Calu3 (cell line): ENCODE data around the gene KDM8. TPM values are rescaled to one million over a fixed set of nuclear protein-coding genes. Genes with fewer than 3 reads are reported as not detected.

ENCODE experiments used
- BruUV-seq: library from RNA; stranded (reverse); fragments of 400-500 nt; replicated peaks from 2 replicates; lab custom pipeline; 2021; lab: Mats Ljungman, UMichigan
- CTCF ChIA-PET: fragments of 300-600 bp; sonication (Branson Sonifier 250); formaldehyde crosslinking; loops from one replicate; lab custom pipeline; 2022; ENCODE audit warnings: antibody characterized with exemption; lab: Charles Lee
- DNase-seq: peaks from one replicate; pipeline ENCODE4 v3.0.0; 2022
- H3K27ac Mint-ChIP-seq: one replicate; pipeline ENCODE4 v1.8.0; 2022; ENCODE audit warnings: mixed read lengths; ENCODE audit not compliant: unreplicated experiment
- H3K27me3 Mint-ChIP-seq: one replicate; pipeline ENCODE4 v1.8.0; 2022; ENCODE audit warnings: mixed read lengths; ENCODE audit not compliant: unreplicated experiment
- H3K36me3 Mint-ChIP-seq: one replicate; pipeline ENCODE4 v1.8.0; 2022; ENCODE audit warnings: mild to moderate bottlenecking, moderate library complexity, mixed read lengths; ENCODE audit not compliant: insufficient read depth, unreplicated experiment
- H3K4me1 Mint-ChIP-seq: one replicate; pipeline ENCODE4 v1.8.0; 2022; ENCODE audit warnings: mild to moderate bottlenecking, low read depth, mixed read lengths; ENCODE audit not compliant: unreplicated experiment
- H3K4me3 Mint-ChIP-seq: one replicate; pipeline ENCODE4 v1.8.0; 2022; ENCODE audit warnings: mild to moderate bottlenecking, low read depth, moderate library complexity, mixed read lengths; ENCODE audit not compliant: unreplicated experiment
- H3K9me3 Mint-ChIP-seq: one replicate; pipeline ENCODE4 v1.8.0; 2022; ENCODE audit warnings: low read depth, mixed read lengths; ENCODE audit not compliant: unreplicated experiment
- intact Hi-C: fragments of 100-400 bp; cut with micrococcal nuclease; formaldehyde crosslinking; loops from one replicate; pipeline ENCODE4 v1.10.0; 2022; ENCODE audit not compliant: unreplicated experiment
- total RNA-seq: library from RNA; stranded (reverse); gene quantifications from 2 replicates; pipeline ENCODE4 v1.2.3, GENCODE V29; 2022
- TF ChIP-seq, protein P1 (sequence below): fragments of 200-600 bp; IDR thresholded peaks from one replicate; pipeline ENCODE4 v1.8.0; 2022; ENCODE audit warnings: antibody characterized with exemption; ENCODE audit not compliant: unreplicated experiment

KDM8 gene
- total RNA-seq, 1 experiment from 2014 or later, result 8.4 TPM

DNA sequence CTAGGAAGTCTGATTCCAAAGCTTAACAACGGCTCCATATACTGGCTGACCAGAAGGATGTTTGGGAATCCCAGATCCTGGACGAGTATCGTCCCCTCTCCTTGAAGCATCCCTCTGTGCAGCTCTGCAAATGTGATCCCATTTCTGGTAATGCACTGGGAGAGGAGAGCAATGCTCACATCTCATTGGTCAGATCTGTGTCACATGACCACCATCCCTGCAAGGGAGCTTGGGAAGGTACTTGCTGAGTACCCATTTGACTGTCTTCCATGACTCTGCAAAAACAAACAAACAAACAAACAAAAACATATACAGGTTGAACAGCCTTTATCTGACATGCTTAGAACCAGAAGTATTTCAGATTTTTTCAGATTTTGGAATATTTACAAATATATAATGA lies 41.9 kb upstream of the KDM8 start:
- no peak overlapping the region for H3K4me3 Mint-ChIP-seq
- TF ChIP-seq, protein P1, sequence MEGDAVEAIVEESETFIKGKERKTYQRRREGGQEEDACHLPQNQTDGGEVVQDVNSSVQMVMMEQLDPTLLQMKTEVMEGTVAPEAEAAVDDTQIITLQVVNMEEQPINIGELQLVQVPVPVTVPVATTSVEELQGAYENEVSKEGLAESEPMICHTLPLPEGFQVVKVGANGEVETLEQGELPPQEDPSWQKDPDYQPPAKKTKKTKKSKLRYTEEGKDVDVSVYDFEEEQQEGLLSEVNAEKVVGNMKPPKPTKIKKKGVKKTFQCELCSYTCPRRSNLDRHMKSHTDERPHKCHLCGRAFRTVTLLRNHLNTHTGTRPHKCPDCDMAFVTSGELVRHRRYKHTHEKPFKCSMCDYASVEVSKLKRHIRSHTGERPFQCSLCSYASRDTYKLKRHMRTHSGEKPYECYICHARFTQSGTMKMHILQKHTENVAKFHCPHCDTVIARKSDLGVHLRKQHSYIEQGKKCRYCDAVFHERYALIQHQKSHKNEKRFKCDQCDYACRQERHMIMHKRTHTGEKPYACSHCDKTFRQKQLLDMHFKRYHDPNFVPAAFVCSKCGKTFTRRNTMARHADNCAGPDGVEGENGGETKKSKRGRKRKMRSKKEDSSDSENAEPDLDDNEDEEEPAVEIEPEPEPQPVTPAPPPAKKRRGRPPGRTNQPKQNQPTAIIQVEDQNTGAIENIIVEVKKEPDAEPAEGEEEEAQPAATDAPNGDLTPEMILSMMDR, result no peak
- H3K4me1 Mint-ChIP-seq, result no peaks in the 10 kb centered on the region
- BruUV-seq, result no TSS peak
- H3K9me3 Mint-ChIP-seq, result peaks cover 3% of the 10 kb centered on the region
- no peak overlapping the region for H3K27ac Mint-ChIP-seq
- no peaks in the 10 kb centered on the region for H3K36me3 Mint-ChIP-seq
- peaks cover 53% of the 10 kb centered on the region for H3K27me3 Mint-ChIP-seq
- CTCF ChIA-PET, result interaction anchor here (1.2 kb wide), 1 partner anchor 10 kb away, joined by 3 read pairs; no protein-coding TSS in a partner anchor
- intact Hi-C loops, result no loop called here
- no peak for DNase-seq

GRCh38 chr16:27164352-27164751 lies 39.0 kb upstream of the KDM8 start:
- CTCF ChIA-PET, result no interaction called here
- BruUV-seq, result no TSS peak

GRCh38 chr16:27165576-27165975 lies 37.8 kb upstream of the KDM8 start:
- DNase-seq, result no peak
- BruUV-seq, result no TSS peak
- intact Hi-C loops, result no loop called here
- peaks cover 7% of the 10 kb centered on the region for H3K4me1 Mint-ChIP-seq
- CTCF ChIA-PET, result interaction anchor here (0.7 kb wide), 1 partner anchor 1433 kb away, joined by 3 read pairs; no protein-coding TSS in a partner anchor
- H3K36me3 Mint-ChIP-seq, result no peaks in the 10 kb centered on the region
- H3K4me3 Mint-ChIP-seq, result no peak overlapping the region
- H3K27ac Mint-ChIP-seq, result no peak overlapping the region
- TF ChIP-seq, protein P1, result no peak
- H3K9me3 Mint-ChIP-seq, result peaks cover 3% of the 10 kb centered on the region
- peaks cover 52% of the 10 kb centered on the region for H3K27me3 Mint-ChIP-seq

More at GRCh38 chr16:27164352-27164751, 39.0 kb upstream of the KDM8 start:
- H3K4me1 Mint-ChIP-seq, result no peaks in the 10 kb centered on the region
- no peak overlapping the region for H3K27ac Mint-ChIP-seq
- DNase-seq, result no peak
- intact Hi-C loops, result no loop called here
- TF ChIP-seq, protein P1, result no peak
- no peak overlapping the region for H3K4me3 Mint-ChIP-seq
- H3K9me3 Mint-ChIP-seq, result peaks cover 3% of the 10 kb centered on the region
- no peaks in the 10 kb centered on the region for H3K36me3 Mint-ChIP-seq
- peaks cover 59% of the 10 kb centered on the region for H3K27me3 Mint-ChIP-seq

DNA sequence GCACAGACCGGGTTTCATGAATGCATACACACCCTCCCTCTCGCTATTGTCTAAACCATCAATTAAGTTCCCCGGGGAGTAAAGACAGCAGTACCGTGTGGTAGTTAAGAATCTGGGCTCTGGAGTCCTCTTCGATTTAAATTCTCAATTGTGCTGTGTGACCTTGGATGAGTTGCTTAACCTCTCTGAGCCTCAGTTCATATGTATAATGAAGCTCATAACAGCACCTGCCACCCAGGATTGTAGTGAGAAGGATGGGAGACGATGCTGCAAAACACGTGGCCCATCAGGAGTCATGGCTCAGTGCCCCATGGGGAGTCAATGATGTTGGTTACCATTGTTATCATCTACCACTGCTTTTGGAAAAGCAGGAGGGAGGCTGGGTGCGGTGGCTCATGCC lies 34.5 kb upstream of the KDM8 start:
- CTCF ChIA-PET, result interaction anchor here (0.6 to 1.3 kb wide), 5 partner anchors 8 to 197 kb away, joined by 3 to 7 read pairs (median 5); partner anchors contain the start of gene KDM8
- H3K27me3 Mint-ChIP-seq, result peaks cover 52% of the 10 kb centered on the region
- no peak for DNase-seq
- no peak overlapping the region for H3K27ac Mint-ChIP-seq
- no peak overlapping the region for H3K4me3 Mint-ChIP-seq
- no peaks in the 10 kb centered on the region for H3K36me3 Mint-ChIP-seq
- H3K4me1 Mint-ChIP-seq, result peaks cover 7% of the 10 kb centered on the region
- H3K9me3 Mint-ChIP-seq, result peaks cover 5% of the 10 kb centered on the region
- intact Hi-C loops, result no loop called here
- BruUV-seq, result no TSS peak
- TF ChIP-seq, protein P1, result no peak
